ENCODE data around the gene LRRC47.
"Not testable (repeated sequence)": the region's sequence is repeated elsewhere in the genome, so short reads cannot be mapped to it uniquely, and the experiment has no call there.

Gene LRRC47

GRCh38 chr1:3771108-3772026 lies 24.9 kb downstream of the LRRC47 start:
- no peak for DNase-seq

- no peak for DNase-seq
Measured at GRCh38 chr1:3770047-3770765, 26.1 kb downstream of the LRRC47 start.

- no peak for DNase-seq
Measured at GRCh38 chr1:3768811-3769390, 27.4 kb downstream of the LRRC47 start.

DNA sequence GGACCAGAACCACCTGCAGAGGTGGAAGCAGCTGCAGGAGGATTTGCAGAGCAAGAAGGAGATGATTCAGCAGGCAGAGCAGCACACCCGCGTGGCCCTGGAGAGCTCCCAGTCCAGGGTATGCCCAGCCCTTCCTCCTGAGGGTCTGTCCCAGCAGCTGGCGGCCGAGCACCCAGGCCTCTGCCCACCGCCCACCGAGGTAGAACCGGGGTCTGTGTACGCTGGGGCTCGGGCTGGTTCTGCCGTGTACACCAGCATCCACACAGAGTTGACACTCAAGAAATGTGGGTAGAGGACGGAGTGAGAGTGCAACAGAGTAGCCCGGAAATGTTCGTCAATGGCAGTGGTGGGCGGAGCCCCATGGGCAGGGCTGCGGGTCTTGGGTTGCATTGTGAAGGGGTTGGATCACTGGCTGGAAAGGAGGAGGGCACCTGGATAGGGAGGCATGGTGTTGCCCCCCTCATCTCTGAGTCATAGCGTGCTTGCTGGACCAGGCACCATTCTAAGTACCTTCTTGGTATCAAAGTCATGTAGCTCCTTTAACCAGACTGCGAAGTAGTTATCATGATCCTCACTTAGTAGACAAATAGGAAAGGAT lies 28.9 kb downstream of the LRRC47 start:
- no peak for DNase-seq

DNA sequence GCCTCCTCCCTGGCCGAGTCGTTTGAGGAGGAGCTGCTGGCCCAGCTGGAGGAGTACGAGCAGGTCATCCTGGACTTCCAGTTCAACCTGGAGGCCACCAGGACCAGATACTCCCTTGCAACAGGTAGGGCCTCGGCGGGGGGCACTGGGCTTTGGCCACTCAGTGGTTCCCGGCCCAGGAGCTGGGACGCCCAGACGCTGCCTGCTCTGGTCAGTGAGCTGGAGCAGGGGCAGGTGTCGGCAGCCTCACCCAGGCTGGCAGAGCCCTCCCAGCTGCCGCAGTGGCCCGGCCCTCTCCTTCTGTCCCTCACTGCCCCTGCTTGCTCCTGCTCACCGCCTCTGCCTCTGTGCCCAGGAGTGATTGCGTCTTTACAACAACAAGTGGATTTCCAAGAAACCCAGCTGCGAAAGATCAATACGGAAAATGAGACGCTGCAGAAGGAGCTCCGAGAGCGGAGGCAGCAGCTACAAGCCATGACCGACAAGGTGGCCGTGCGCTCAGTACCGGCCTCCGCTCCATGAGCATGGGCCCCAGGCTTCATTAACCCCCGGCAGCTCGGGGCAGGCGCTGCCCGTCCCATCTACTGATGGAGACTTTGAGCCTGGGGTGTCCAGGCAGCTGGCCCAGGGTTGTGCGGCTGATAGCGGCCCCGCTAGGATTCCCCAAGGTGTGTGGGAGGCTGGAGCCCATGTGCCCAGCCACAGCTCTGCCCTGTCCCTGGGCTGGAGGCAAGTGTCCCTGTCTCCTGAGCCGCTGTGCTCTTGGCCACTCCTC lies 32.8 kb downstream of the LRRC47 start:
- DNase-seq: no peak

GRCh38 chr1:3762873-3763228 lies 33.4 kb downstream of the LRRC47 start:
- no peak for DNase-seq

- DNase-seq: no peak
Measured at GRCh38 chr1:3762151-3762872, 34.0 kb downstream of the LRRC47 start.

DNA sequence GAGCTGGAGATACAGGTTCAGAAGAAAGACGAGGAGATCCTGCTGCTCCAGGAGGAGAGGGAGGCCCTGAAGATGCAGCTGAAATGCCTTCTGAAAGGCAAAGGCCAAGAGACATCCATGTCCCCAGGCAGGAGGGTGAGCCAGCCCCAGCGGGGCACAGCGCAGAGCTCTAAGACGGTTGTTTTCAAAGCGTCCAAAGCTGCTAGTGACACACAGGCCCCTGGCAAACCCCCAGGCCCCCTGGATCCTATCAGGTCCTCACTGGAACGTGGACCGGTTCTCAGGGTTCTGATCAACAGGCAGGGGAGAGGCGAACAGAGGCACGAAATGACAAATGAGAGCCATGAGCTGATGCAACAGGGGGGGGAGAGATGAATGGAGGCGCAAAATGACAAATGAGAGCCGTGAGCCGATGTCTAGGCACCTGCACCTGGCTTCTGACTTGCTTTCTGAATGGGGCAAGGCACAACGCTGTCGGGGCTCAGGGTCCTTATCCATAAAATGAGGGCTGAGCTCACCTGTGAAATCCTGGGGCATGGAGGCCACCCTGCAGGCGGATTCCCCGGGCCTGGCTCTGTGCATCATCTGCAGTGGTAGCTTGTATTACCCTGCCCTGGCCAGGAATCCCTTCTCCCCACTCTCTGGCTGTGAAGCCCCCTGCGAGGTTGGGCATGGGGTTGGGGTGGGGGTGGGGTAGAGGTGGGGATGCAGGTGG lies 34.8 kb downstream of the LRRC47 start:
- no peak for DNase-seq

DNA sequence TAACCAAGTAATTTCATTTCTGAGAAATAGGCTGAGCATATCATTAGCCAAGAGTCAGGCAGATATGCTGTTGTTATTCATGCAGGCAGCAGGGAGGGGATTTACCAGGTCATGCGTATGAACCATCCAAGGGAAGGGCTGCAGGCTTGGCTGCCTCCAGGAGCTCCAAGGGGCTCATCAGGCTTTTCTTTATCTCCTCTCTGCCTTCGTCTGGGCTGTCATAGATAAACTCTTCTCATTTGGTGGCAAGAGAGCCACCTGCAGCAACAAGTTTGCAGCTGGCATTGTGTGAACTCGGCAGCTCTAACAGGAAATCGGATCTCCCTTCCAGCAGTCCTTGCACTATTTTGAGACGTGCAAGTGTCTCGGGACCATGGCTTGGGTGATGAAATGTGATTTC lies 36.5 kb downstream of the LRRC47 start:
- DNase-seq: peak; percentile 9

DNA sequence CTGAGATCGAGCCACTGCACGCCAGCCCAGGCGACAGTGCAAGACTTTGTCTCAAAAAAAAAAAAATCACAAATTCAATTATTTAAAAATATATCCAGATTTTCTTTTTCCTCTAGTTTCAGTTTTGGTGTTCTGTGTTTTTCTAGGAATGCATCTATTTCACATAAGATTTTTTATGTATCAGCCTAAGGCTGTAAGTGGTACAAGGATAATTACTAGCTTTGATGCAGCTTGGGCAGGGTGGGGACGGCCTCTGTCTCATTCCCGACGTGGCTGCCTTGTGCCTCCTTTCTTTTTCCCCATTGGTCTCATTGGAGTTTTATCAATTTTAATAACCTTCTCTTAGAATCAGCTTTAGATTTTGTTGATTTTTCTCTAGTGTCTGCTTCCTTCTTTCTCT lies 37.1 kb downstream of the LRRC47 start:
- DNase-seq: no peak

GRCh38 chr1:3756394-3756793 lies 39.9 kb downstream of the LRRC47 start:
- DNase-seq: no peak

- no peak for DNase-seq
Measured at GRCh38 chr1:3753656-3754454, 42.4 kb downstream of the LRRC47 start.

DNA sequence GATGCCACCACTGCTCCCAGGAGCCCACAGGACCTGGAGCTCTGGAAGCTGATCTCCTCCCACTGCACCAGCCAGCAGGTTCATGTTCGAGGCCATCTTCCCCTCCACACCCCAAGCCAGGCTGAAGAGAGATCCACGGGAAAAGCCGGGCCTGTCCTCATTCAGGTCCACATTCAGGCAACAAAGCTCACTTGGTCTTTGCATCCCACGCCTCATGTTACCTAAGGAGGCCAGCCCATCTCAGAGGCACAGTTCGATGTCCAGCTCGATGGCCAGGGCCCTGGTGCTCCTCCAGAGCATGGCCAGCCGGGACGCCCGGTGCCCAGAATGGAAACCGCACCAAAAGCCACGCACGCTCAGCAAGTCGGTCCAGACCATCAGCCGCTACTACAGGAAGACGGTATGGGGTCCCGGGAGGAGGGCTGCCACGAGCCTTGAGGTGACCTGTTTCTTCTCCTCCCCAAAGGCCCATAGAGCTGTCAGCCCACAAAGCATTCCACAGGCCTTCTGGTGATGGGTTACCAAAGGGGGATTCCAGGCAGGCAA lies 43.8 kb downstream of the LRRC47 start, which contains the start of gene CCDC27:
Gene CCDC27 (plus strand): TSS at position 51 of the 546 bp plus-strand sequence. CDS start 32 bp downstream, at position 83.
- no peak for DNase-seq

DNA sequence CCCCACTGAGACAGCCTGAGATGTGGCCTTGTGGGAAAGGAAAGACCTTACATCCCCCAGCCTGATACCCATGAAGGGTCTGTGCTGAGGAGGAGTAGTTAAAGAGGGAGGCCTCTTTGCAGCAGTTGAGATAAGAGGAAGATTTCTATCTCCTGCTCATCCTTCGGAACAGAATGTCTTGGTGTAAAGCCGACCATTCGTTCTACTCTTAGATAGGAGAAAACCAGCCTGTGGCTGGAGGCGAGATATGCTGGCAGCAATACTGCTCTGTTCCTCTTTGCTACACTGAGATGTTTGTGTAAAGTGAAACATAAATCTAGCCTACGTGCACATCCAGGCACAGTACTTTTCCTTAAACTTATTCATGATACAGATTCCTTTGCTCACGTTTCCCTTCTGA lies 45.6 kb downstream of the LRRC47 start:
- no peak for DNase-seq

- no peak for DNase-seq
Measured at GRCh38 chr1:3749512-3749911, 46.8 kb downstream of the LRRC47 start.

- DNase-seq: not testable (repeated sequence)
Measured at GRCh38 chr1:3748316-3748900, 47.9 kb downstream of the LRRC47 start.

DNA sequence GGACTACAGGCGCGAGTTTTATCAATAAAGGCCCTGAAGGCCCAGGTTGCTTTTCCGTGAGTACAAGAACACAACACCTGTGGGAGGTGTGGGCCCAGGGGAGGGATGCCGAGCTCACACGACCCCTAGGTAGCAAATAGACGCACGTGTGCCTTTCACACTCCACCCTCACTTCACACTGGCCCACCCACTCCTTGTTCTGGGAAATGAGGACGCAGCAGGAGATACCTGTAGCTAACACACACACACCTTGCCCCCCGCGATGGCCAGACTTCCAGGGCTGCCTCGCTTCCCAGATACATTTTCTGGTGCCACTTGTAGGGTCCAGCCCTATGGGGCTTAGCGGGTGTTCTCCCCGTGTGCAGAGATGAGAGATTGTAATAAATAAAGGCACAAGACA lies 48.4 kb downstream of the LRRC47 start:
- DNase-seq: no peak

GRCh38 chr1:3747522-3747848 lies 48.8 kb downstream of the LRRC47 start:
- DNase-seq: no peak

- peak; percentile 86 for DNase-seq
Measured at GRCh38 chr1:3746830-3747521, 49.3 kb downstream of the LRRC47 start.
